Measurements from ENCODE around the gene SELPLG.

SELPLG gene

GRCh38 chr12:108627134-108627920, 6.4 kb downstream of the SELPLG start:
- H2BK5ac ChIP-seq (ENCODE audit: low read depth, low read length, poor library complexity, severe bottlenecking), result no peak overlapping the region
- no peak for DNase-seq
- 95% methylated on average over 8 of the region's 8 CpGs for WGBS
- no peak overlapping the region for H3K9ac ChIP-seq (ENCODE audit: low read length)
- no peak overlapping the region for H3K14ac ChIP-seq (ENCODE audit: low read length in 2 of 2)
- peak overlapping the region; percentile 10 for H2AK5ac ChIP-seq (ENCODE audit: low read length, severe bottlenecking)
- H3K4ac ChIP-seq (ENCODE audit: low read depth in 1 of 2, low read length in 2 of 2), result peak overlapping the region in 1 of 2 experiments; percentile 71
- H2AFZ ChIP-seq (ENCODE audit: low read depth, low read length), result no peak overlapping the region
- H4K8ac ChIP-seq (ENCODE audit: low read length), result peak overlapping the region; percentile 45
- H3K79me1 ChIP-seq (replicated peaks; ENCODE audit: low read length, poor library complexity, severe bottlenecking), result no peaks in the 10 kb centered on the region
- H3K4me1 ChIP-seq (ENCODE audit: control insufficient read depth, insufficient read depth, low read depth, low read length), result peaks cover 40% of the 10 kb centered on the region
- H4K91ac ChIP-seq (ENCODE audit: low read length), result peak overlapping the region; percentile 59
- no peak overlapping the region for H2BK15ac ChIP-seq (ENCODE audit: low read depth, poor library complexity, severe bottlenecking)
- H2BK120ac ChIP-seq (ENCODE audit: low read depth, low read length), result peak overlapping the region; percentile 9
- peaks cover 0 to 14% of the 10 kb centered on the region in 2 experiments for H3K36me3 ChIP-seq (ENCODE audit: control insufficient read depth in 1 of 2, insufficient read depth in 2 of 2, low read depth in 1 of 2, low read length in 2 of 2)
- no peak overlapping the region for H3K4me3 ChIP-seq (ENCODE audit: insufficient read depth in 1 of 2, low read depth in 1 of 2, low read length in 2 of 2)
- peak overlapping the region; percentile 72 to 80 for H3K18ac ChIP-seq (ENCODE audit: low read depth in 1 of 2, low read length in 2 of 2)
- H3K4me2 ChIP-seq (ENCODE audit: low read length, poor library complexity, severe bottlenecking), result no peak overlapping the region
- no peak overlapping the region for H3K23ac ChIP-seq (ENCODE audit: low read length in 2 of 2)
- peak overlapping the region; percentile 75 to 78 for H2BK12ac ChIP-seq (ENCODE audit: low read length in 2 of 2)
- H3K9me3 ChIP-seq (ENCODE audit: control insufficient read depth, low read length), result no peaks in the 10 kb centered on the region
- no peak overlapping the region for H3K27ac ChIP-seq (ENCODE audit: low read length, poor library complexity, severe bottlenecking)
- H3K27me3 ChIP-seq (ENCODE audit: control insufficient read depth in 1 of 2, insufficient read depth in 1 of 2, low read length in 2 of 2), result no peaks in the 10 kb centered on the region

GRCh38 chr12:108625228-108625627, 8.5 kb downstream of the SELPLG start:
- no peak overlapping the region for H2BK120ac ChIP-seq (ENCODE audit: low read depth, low read length)
- H3K4me3 ChIP-seq (ENCODE audit: insufficient read depth in 1 of 2, low read depth in 1 of 2, low read length in 2 of 2), result no peak overlapping the region
- no peak overlapping the region for H3K27ac ChIP-seq (ENCODE audit: low read length, poor library complexity, severe bottlenecking)
- H3K23ac ChIP-seq (ENCODE audit: low read length in 2 of 2), result no peak overlapping the region
- no peak overlapping the region for H2AK5ac ChIP-seq (ENCODE audit: low read length, severe bottlenecking)
- no peaks in the 10 kb centered on the region for H3K27me3 ChIP-seq (ENCODE audit: control insufficient read depth in 1 of 2, insufficient read depth in 1 of 2, low read length in 2 of 2)
- H4K91ac ChIP-seq (ENCODE audit: low read length), result no peak overlapping the region
- no peak overlapping the region for H3K14ac ChIP-seq (ENCODE audit: low read length in 2 of 2)
- H3K4me2 ChIP-seq (ENCODE audit: low read length, poor library complexity, severe bottlenecking), result no peak overlapping the region
- H3K9me3 ChIP-seq (ENCODE audit: control insufficient read depth, low read length), result no peaks in the 10 kb centered on the region
- 53% methylated on average over 3 of the region's 3 CpGs for WGBS
- H3K79me1 ChIP-seq (replicated peaks; ENCODE audit: low read length, poor library complexity, severe bottlenecking), result no peaks in the 10 kb centered on the region
- H2AFZ ChIP-seq (ENCODE audit: low read depth, low read length), result no peak overlapping the region
- H3K9ac ChIP-seq (ENCODE audit: low read length), result no peak overlapping the region
- peaks cover 0 to 14% of the 10 kb centered on the region in 2 experiments for H3K36me3 ChIP-seq (ENCODE audit: control insufficient read depth in 1 of 2, insufficient read depth in 2 of 2, low read depth in 1 of 2, low read length in 2 of 2)
- no peak overlapping the region for H2BK15ac ChIP-seq (ENCODE audit: low read depth, poor library complexity, severe bottlenecking)
- H2BK5ac ChIP-seq (ENCODE audit: low read depth, low read length, poor library complexity, severe bottlenecking), result no peak overlapping the region
- H3K4me1 ChIP-seq (ENCODE audit: control insufficient read depth, insufficient read depth, low read depth, low read length), result peaks cover 30% of the 10 kb centered on the region
- H4K8ac ChIP-seq (ENCODE audit: low read length), result no peak overlapping the region
- no peak for DNase-seq
- no peak overlapping the region for H3K18ac ChIP-seq (ENCODE audit: low read depth in 1 of 2, low read length in 2 of 2)
- no peak overlapping the region for H3K4ac ChIP-seq (ENCODE audit: low read depth in 1 of 2, low read length in 2 of 2)
- H2BK12ac ChIP-seq (ENCODE audit: low read length in 2 of 2), result peak overlapping the region in 1 of 2 experiments; percentile 7

- H3K27me3 ChIP-seq (ENCODE audit: control insufficient read depth in 1 of 2, insufficient read depth in 1 of 2, low read length in 2 of 2), result no peaks in the 10 kb centered on the region
- H4K91ac ChIP-seq (ENCODE audit: low read length), result peak overlapping the region; percentile 60
- no peak overlapping the region for H2BK5ac ChIP-seq (ENCODE audit: low read depth, low read length, poor library complexity, severe bottlenecking)
- H3K36me3 ChIP-seq (ENCODE audit: control insufficient read depth in 1 of 2, insufficient read depth in 2 of 2, low read depth in 1 of 2, low read length in 2 of 2), result peaks cover 0 to 14% of the 10 kb centered on the region in 2 experiments
- peak overlapping the region; percentile 19 for H4K8ac ChIP-seq (ENCODE audit: low read length)
- no peak overlapping the region for H3K4me2 ChIP-seq (ENCODE audit: low read length, poor library complexity, severe bottlenecking)
- no peak overlapping the region for H2AK5ac ChIP-seq (ENCODE audit: low read length, severe bottlenecking)
- H2BK120ac ChIP-seq (ENCODE audit: low read depth, low read length), result no peak overlapping the region
- no peaks in the 10 kb centered on the region for H3K9me3 ChIP-seq (ENCODE audit: control insufficient read depth, low read length)
- no peak for DNase-seq
- no peak overlapping the region for H2AFZ ChIP-seq (ENCODE audit: low read depth, low read length)
- no peak overlapping the region for H3K23ac ChIP-seq (ENCODE audit: low read length in 2 of 2)
- H3K9ac ChIP-seq (ENCODE audit: low read length), result no peak overlapping the region
- peak overlapping the region; percentile 6 for H2BK15ac ChIP-seq (ENCODE audit: low read depth, poor library complexity, severe bottlenecking)
- H3K4me1 ChIP-seq (ENCODE audit: control insufficient read depth, insufficient read depth, low read depth, low read length), result peaks cover 18% of the 10 kb centered on the region
- H3K79me1 ChIP-seq (replicated peaks; ENCODE audit: low read length, poor library complexity, severe bottlenecking), result no peaks in the 10 kb centered on the region
- 95% methylated on average over 8 of the region's 8 CpGs for WGBS
- peak overlapping the region in 1 of 2 experiments; percentile 43 for H2BK12ac ChIP-seq (ENCODE audit: low read length in 2 of 2)
- H3K18ac ChIP-seq (ENCODE audit: low read depth in 1 of 2, low read length in 2 of 2), result peak overlapping the region in 1 of 2 experiments; percentile 16
- H3K4ac ChIP-seq (ENCODE audit: low read depth in 1 of 2, low read length in 2 of 2), result peak overlapping the region in 1 of 2 experiments; percentile 35
- H3K14ac ChIP-seq (ENCODE audit: low read length in 2 of 2), result no peak overlapping the region
- no peak overlapping the region for H3K27ac ChIP-seq (ENCODE audit: low read length, poor library complexity, severe bottlenecking)
- H3K4me3 ChIP-seq (ENCODE audit: insufficient read depth in 1 of 2, low read depth in 1 of 2, low read length in 2 of 2), result no peak overlapping the region
Measured at GRCh38 chr12:108623577-108623976, 10.1 kb downstream of the SELPLG start.

- H3K14ac ChIP-seq (ENCODE audit: low read length in 2 of 2), result peak overlapping the region in 1 of 2 experiments; percentile 35
- DNase-seq, result no peak
- H3K27ac ChIP-seq (ENCODE audit: low read length, poor library complexity, severe bottlenecking), result no peak overlapping the region
- peaks cover 0 to 14% of the 10 kb centered on the region in 2 experiments for H3K36me3 ChIP-seq (ENCODE audit: control insufficient read depth in 1 of 2, insufficient read depth in 2 of 2, low read depth in 1 of 2, low read length in 2 of 2)
- peak overlapping the region; percentile 16 to 57 for H3K18ac ChIP-seq (ENCODE audit: low read depth in 1 of 2, low read length in 2 of 2)
- peak overlapping the region; percentile 85 for H4K8ac ChIP-seq (ENCODE audit: low read length)
- peak overlapping the region; percentile 88 for H2BK120ac ChIP-seq (ENCODE audit: low read depth, low read length)
- H2BK5ac ChIP-seq (ENCODE audit: low read depth, low read length, poor library complexity, severe bottlenecking), result no peak overlapping the region
- H3K4ac ChIP-seq (ENCODE audit: low read depth in 1 of 2, low read length in 2 of 2), result peak overlapping the region in 1 of 2 experiments; percentile 17
- H3K4me1 ChIP-seq (ENCODE audit: control insufficient read depth, insufficient read depth, low read depth, low read length), result peaks cover 16% of the 10 kb centered on the region
- no peak overlapping the region for H3K4me3 ChIP-seq (ENCODE audit: insufficient read depth in 1 of 2, low read depth in 1 of 2, low read length in 2 of 2)
- H3K79me1 ChIP-seq (replicated peaks; ENCODE audit: low read length, poor library complexity, severe bottlenecking), result no peaks in the 10 kb centered on the region
- no peaks in the 10 kb centered on the region for H3K27me3 ChIP-seq (ENCODE audit: control insufficient read depth in 1 of 2, insufficient read depth in 1 of 2, low read length in 2 of 2)
- H2AFZ ChIP-seq (ENCODE audit: low read depth, low read length), result no peak overlapping the region
- H2BK12ac ChIP-seq (ENCODE audit: low read length in 2 of 2), result peak overlapping the region; percentile 43 to 80
- H2AK5ac ChIP-seq (ENCODE audit: low read length, severe bottlenecking), result peak overlapping the region; percentile 20
- H4K91ac ChIP-seq (ENCODE audit: low read length), result peak overlapping the region; percentile 60
- H3K9ac ChIP-seq (ENCODE audit: low read length), result no peak overlapping the region
- H3K23ac ChIP-seq (ENCODE audit: low read length in 2 of 2), result no peak overlapping the region
- no peaks in the 10 kb centered on the region for H3K9me3 ChIP-seq (ENCODE audit: control insufficient read depth, low read length)
- H3K4me2 ChIP-seq (ENCODE audit: low read length, poor library complexity, severe bottlenecking), result no peak overlapping the region
- WGBS, result 94% methylated on average over 14 of the region's 14 CpGs
- H2BK15ac ChIP-seq (ENCODE audit: low read depth, poor library complexity, severe bottlenecking), result peak overlapping the region; percentile 30
Measured at GRCh38 chr12:108622921-108623514, 10.7 kb downstream of the SELPLG start.
